RPMI7951 (cell line): ENCODE data around the gene NRG2. TPM values are rescaled to one million over a fixed set of nuclear protein-coding genes. Genes with fewer than 3 reads are reported as not detected.

Source experiments
- DNase-seq: peaks from one replicate; pipeline ENCODE4 v3.0.0-alpha.2; 2012; ENCODE audit warnings: low read depth
- total RNA-seq: library from RNA; depleted of rRNA; stranded (reverse); fragments of >200 nt; shearing (Covaris generic); gene quantifications from 2 replicates; pipeline ENCODE4 v1.2.3, GENCODE V29; 2014

Gene NRG2
- total RNA-seq, 1 experiment from 2014 or later = 1.9 TPM

GRCh38 chr5:139859013-139859412 lies 184.1 kb downstream of the NRG2 start:
- no peak for DNase-seq

- DNase-seq = no peak
Observed at GRCh38 chr5:139856714-139857113, 186.4 kb downstream of the NRG2 start.

DNA sequence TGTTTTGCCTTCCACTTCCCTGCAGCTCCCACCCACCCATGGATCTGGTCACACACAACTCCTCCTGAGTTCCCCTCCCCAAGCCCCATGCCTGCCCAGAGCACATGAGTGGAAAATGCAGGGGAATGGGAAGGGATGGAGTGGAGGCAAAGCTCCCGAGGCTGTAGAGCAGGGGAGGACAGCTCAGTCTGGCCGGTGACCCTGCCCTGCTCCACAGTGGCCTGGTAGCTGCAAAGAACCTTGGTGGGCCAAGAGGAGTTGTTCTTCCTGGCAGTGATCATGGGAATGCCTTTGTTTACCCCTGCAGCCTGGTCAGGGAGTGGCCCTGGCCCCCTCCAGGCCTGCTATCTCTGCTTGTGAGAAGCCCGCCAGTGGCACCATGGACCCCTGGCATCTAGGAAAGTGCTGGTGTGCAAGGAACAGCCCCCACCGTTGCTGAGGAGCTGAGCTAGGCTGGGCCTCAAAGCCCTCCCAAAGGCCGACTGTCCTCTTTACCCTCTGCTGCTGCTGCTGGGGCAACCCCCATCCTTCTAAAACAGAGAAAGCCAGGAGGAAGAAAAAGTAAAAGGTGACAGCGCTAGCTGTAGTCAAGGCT lies 187.1 kb downstream of the NRG2 start:
- no peak for DNase-seq

DNA sequence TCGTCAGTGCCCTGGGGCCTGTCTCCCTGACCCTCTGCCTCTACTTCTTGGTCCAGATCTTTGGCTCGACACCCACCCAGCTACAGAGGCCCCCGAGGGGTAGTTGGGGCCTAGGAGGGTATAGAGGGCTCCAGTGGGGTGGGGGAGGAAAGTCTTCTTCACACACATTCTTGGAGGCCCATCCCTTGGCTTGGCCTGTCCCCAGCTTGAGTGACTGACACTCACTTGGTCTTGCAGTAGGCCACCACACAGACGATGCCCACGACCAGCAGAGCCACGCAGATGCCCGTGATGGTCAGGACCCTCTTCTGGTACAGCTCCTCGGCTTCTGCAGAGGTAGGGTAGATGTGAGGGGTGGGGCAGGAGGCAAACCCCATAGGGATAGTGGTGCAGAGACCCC lies 187.6 kb downstream of the NRG2 start:
- DNase-seq = no peak

- DNase-seq = no peak
Observed at GRCh38 chr5:139854953-139855352, 188.1 kb downstream of the NRG2 start.

DNA sequence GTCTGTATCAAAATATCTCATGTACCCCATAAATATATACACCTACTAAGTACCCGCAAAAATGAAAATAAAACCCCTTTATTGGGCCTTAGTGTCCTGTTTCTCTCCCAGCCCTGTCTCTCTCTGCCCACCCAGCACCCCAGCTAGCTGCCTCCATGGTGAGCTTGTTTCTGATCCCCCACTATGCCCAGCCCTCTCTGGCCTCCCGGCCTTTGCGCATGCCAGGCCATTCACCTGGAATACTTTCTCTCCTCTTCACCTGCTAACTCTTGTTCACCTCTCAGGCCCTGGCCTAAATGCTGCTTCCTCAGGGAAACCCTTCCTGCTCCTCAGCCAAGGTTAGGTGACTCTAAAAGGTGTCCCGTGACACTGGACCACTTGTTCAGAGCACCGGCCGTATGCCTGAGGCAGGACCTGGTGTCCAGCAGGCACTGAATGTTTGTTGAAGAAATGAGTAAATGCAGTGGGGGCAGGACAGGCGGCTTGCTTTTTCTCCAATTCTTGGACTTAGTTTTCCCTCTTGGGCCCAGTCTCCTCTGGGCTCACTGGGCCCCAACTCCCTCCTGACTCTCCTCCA lies 189.0 kb downstream of the NRG2 start:
- DNase-seq = no peak

GRCh38 chr5:139852696-139853095 lies 190.4 kb downstream of the NRG2 start:
- no peak for DNase-seq

DNA sequence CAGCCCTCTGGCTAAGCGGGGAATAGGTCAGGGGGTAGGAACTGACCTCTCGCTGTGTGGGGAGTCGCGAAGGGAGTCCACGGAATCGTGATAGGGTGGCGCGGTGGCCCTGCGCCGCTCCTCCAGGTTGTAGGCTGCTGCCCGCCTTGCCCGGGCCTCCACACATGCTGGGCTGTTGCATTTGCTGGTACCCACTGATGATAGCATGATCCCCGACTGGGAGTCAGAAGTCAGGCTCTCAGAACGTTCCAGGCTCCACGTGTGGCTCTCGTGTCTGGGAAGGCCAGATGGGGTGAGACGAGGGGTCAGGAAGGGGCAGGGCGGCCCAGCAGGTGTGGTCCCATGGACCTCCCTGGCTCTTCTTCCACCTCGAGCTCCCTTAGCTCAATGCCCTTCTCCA lies 191.5 kb downstream of the NRG2 start:
- no peak for DNase-seq

GRCh38 chr5:139850423-139851016 lies 192.6 kb downstream of the NRG2 start:
- DNase-seq = no peak

GRCh38 chr5:139849942-139850341 lies 193.2 kb downstream of the NRG2 start:
- no peak for DNase-seq

GRCh38 chr5:139849501-139849900 lies 193.6 kb downstream of the NRG2 start:
- DNase-seq = no peak

- DNase-seq = no peak
Observed at GRCh38 chr5:139848508-139849100, 194.5 kb downstream of the NRG2 start.

DNA sequence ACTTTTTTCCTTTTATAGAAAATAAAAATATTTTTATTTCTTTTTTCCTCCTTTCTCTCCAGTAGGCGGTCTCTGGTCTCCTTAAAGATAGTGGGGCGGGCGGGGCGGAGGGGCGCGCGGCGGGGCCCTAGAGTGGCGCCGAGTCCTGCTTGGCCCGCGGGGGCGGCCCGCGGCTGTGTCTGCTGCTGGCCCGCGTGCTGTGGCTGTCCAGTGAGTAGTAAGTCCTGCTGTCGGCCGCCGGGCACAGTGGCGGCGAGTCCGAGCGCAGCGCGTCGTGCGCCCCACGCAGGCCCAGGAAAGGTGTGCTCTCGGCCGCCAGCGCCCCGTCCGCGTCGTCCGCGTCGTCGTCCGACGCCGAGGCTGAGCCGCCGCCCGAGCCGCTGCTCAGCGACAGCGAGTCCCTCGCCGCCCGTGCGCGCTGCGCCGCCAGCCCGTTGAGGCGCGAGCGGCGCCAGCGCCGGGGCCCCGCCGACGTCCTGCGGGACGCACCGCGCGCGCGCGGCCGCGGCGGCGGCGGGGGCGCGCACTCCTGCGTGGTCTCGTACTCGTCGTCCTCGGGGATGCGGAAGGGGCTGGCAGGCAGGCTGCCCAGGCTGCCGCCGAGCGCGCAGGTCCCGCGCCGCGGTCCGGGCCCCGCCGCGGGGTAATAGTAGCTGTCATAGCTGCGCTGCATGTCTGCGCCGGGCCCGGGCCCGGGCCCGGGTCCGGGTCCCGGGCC lies 195.2 kb downstream of the NRG2 start:
- peak; percentile 28 for DNase-seq

- no peak for DNase-seq
Observed at GRCh38 chr5:139847091-139847490, 196.0 kb downstream of the NRG2 start.

- DNase-seq = no peak
Observed at GRCh38 chr5:139845846-139846681, 197.0 kb downstream of the NRG2 start.

DNA sequence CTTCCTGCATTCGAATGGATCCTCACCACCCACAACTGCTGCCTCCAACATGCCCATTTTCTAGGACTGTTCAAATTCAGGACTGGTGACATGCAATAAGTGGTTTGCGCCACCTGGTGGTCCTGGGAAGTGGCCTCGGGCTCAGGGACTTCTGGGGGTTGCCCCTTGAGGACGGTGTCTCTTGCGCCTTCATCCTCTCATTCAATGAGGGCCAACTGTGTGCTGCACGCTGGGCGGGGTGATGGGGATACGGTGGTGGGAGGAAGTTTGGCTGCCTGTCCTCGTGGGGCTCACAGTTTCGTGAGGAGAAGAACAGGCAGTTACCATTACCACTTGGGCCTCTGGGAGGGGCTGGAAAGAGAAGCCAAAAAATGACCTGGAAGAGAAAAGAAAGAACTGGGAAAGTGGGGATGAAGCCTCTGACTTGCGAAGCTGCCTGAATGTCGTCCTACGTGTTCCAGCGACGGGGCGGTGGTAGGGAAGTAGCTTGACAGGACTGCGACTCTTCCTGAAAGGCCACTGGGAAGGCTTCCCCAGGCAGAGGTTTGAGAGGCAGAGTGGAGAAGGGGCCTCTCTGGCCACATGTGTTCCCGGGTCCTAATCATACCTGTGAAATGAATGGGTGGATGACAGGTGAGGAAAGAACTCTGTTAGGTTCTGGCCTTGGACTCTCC lies 198.5 kb downstream of the NRG2 start:
- peak; percentile 61 for DNase-seq

- DNase-seq = no peak
Observed at GRCh38 chr5:139843991-139844390, 199.1 kb downstream of the NRG2 start.

- DNase-seq = no peak
Observed at GRCh38 chr5:139842321-139842720, 200.8 kb downstream of the NRG2 start.

- DNase-seq = no peak
Observed at GRCh38 chr5:139841549-139841948, 201.6 kb downstream of the NRG2 start.

DNA sequence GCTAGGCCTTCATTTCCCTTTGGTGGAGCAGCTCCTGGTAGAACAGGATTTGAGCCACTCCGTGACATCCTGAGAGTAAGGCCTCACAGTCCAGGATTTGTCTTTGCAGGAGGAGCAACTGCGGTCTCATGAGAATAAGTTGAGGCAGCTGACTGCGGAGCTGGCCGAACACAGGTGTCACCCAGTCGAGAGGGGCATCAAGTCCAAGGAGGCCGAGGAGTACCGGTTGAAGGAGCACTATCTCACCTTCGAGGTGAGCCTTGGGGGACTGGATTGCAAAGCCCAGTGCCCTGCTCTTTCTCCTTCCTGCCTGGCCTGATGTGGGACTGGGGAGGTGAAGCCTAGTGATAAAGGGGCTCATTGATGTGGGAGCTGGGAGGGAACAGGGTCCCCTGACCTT lies 203.2 kb downstream of the NRG2 start:
- no peak for DNase-seq

GRCh38 chr5:139839232-139839815 lies 203.8 kb downstream of the NRG2 start:
- DNase-seq = no peak
